ENCODE data around the gene TMEM91.

TMEM91 gene

GRCh38 chr19:41425174-41426115 is 49.1 kb downstream of the TMEM91 start:
- TF ChIP-seq CTCF (conservative IDR thresholded peaks at IDR 0.05; ENCODE audit: low read length), result no peak
- no peak overlapping the region for H3K4me3 ChIP-seq (ENCODE audit: low read length)
- no peak for DNase-seq (ENCODE audit: low read depth)

- no peak for TF ChIP-seq CTCF (conservative IDR thresholded peaks at IDR 0.05; ENCODE audit: low read length)
- no peak for DNase-seq (ENCODE audit: low read depth)
- H3K4me3 ChIP-seq (ENCODE audit: low read length), result peak overlapping the region; percentile 65
Observed at GRCh38 chr19:41426116-41426841, 49.9 kb downstream of the TMEM91 start.

- peak; percentile 69 for DNase-seq (ENCODE audit: low read depth)
- H3K4me3 ChIP-seq (ENCODE audit: low read length), result peak within 1 kb of the TSS; percentile 65
Observed at GRCh38 chr19:41426952-41427646, 50.8 kb downstream of the TMEM91 start, which contains the start of gene B3GNT8. Gene B3GNT8, minus strand, starts transcription at chr19:41427374. Its CDS starts 596 bp downstream, at chr19:41426778.

GRCh38 chr19:41427647-41428480 is 51.5 kb downstream of the TMEM91 start:
- DNase-seq (ENCODE audit: low read depth), result peak; percentile 15
- peak overlapping the region; percentile 65 for H3K4me3 ChIP-seq (ENCODE audit: low read length)
- no peak for TF ChIP-seq CTCF (conservative IDR thresholded peaks at IDR 0.05; ENCODE audit: low read length)

More at GRCh38 chr19:41426952-41427646, 50.8 kb downstream of the TMEM91 start, which contains the start of gene B3GNT8:
- TF ChIP-seq CTCF (conservative IDR thresholded peaks at IDR 0.05; ENCODE audit: low read length), result no peak

GRCh38 chr19:41428481-41428859 is 52.1 kb downstream of the TMEM91 start:
- no peak for TF ChIP-seq CTCF (conservative IDR thresholded peaks at IDR 0.05; ENCODE audit: low read length)
- peak overlapping the region; percentile 65 for H3K4me3 ChIP-seq (ENCODE audit: low read length)
- DNase-seq (ENCODE audit: low read depth), result no peak

GRCh38 chr19:41430922-41431321 is 54.6 kb downstream of the TMEM91 start:
- peak; percentile 30 for DNase-seq (ENCODE audit: low read depth)
- H3K4me3 ChIP-seq (ENCODE audit: low read length), result no peak overlapping the region
- TF ChIP-seq CTCF (conservative IDR thresholded peaks at IDR 0.05; ENCODE audit: low read length), result no peak

Measured in AG10803 (cell line).